PFSK-1 (cell line): ENCODE data around the gene QRFP.

Experiments used
- FOXP2 ChIP-seq: optimal IDR thresholded peaks from 2 replicates; pipeline ENCODE3; 2011; ENCODE audit warnings: borderline replicate concordance, control low read depth, inconsistent platforms; ENCODE audit not compliant: insufficient read depth; ENCODE audit errors: extremely low read length, extremely low read depth
- POLR2AphosphoS5 ChIP-seq: IDR thresholded peaks from 2 replicates; pipeline ENCODE4 v1.6.1; 2012; ENCODE audit warnings: low read depth, mild to moderate bottlenecking, control low read depth, low read length, moderate library complexity
- REST ChIP-seq, 2 experiments: IDR thresholded peaks; 2 replicates each; pipeline versions ENCODE4 v1.6.1 to v1.8.0; 2011 to 2012; ENCODE audit warnings: low read depth in 2 of 2, low read length in 2 of 2, control low read depth in 1 of 2, inconsistent platforms in 1 of 2, mild to moderate bottlenecking in 1 of 2, moderate library complexity in 1 of 2; ENCODE audit not compliant: insufficient read depth in 1 of 2
- SIN3A ChIP-seq: IDR thresholded peaks from 2 replicates; pipeline ENCODE4 v1.6.1; 2012; ENCODE audit warnings: mild to moderate bottlenecking, low read length, moderate library complexity, borderline replicate concordance; ENCODE audit not compliant: insufficient read depth
- TAF1 ChIP-seq: IDR thresholded peaks from 2 replicates; pipeline ENCODE4 v1.6.1; 2012; ENCODE audit warnings: low read length, control low read depth, borderline replicate concordance; ENCODE audit not compliant: insufficient read depth

- TF ChIP-seq POLR2AphosphoS5 (no peak), TAF1 (no peak), REST (IDR thresholded peaks at IDR 0.05; ENCODE audit: insufficient read depth in 1 of 2, low read depth in 2 of 2, low read length in 2 of 2) (no peak), FOXP2 (no peak), SIN3A (no peak)
Observed at GRCh38 chr9:130932255-130933079, 35.9 kb upstream of the QRFP start.
